Measurements from ENCODE around the gene MYOM1.

GRCh38 chr18:3048121-3048520 lies 171.6 kb downstream of the MYOM1 start:
- no peak for TF ChIP-seq EZH2 (optimal IDR thresholded peaks at IDR 0.05; ENCODE audit: low read depth, low read length)
- no peak for TF ChIP-seq CTCF (IDR thresholded peaks at IDR 0.05; ENCODE audit: low read length)
- no peak for TF ChIP-seq EZH2phosphoT487 (IDR thresholded peaks at IDR 0.05; ENCODE audit: low read length)

All from MM.1S (cell line).